ENCODE data around the gene PSMG2.

- TF ChIP-seq, protein P1, sequence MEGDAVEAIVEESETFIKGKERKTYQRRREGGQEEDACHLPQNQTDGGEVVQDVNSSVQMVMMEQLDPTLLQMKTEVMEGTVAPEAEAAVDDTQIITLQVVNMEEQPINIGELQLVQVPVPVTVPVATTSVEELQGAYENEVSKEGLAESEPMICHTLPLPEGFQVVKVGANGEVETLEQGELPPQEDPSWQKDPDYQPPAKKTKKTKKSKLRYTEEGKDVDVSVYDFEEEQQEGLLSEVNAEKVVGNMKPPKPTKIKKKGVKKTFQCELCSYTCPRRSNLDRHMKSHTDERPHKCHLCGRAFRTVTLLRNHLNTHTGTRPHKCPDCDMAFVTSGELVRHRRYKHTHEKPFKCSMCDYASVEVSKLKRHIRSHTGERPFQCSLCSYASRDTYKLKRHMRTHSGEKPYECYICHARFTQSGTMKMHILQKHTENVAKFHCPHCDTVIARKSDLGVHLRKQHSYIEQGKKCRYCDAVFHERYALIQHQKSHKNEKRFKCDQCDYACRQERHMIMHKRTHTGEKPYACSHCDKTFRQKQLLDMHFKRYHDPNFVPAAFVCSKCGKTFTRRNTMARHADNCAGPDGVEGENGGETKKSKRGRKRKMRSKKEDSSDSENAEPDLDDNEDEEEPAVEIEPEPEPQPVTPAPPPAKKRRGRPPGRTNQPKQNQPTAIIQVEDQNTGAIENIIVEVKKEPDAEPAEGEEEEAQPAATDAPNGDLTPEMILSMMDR (IDR thresholded peaks at IDR 0.05) = no peak
- TF ChIP-seq POLR2AphosphoS5 (IDR thresholded peaks at IDR 0.05) (no peak), POLR2A (IDR thresholded peaks at IDR 0.05) (no peak)
Observed at GRCh38 chr18:12772111-12772510, 69.3 kb downstream of the PSMG2 start.

All from prostate gland (tissue), 2 donors.